LNCaP clone FGC (cell line): ENCODE results near the gene JAKMIP1.
"Not testable (repeated sequence)": the region's sequence is repeated elsewhere in the genome, so short reads cannot be mapped to it uniquely, and the experiment has no call there.

Experiments
- DNase-seq: peaks from one replicate; pipeline ENCODE4 v3.0.0-alpha.2; 2011; ENCODE audit warnings: low read depth
- H3K4me3 ChIP-seq: 2 replicates; pipeline ENCODE4 v1.5.1; 2011; ENCODE audit warnings: mild to moderate bottlenecking, low read depth, low read length, control low read depth
- CTCF ChIP-seq: IDR thresholded peaks from 2 replicates; pipeline ENCODE4 v1.5.1; 2012; ENCODE audit warnings: mild to moderate bottlenecking; ENCODE audit not compliant: control insufficient read depth, insufficient read depth; ENCODE audit errors: extremely low read depth

Gene JAKMIP1

GRCh38 chr4:5999356-5999755 lies 201.0 kb downstream of the JAKMIP1 start:
- no peak for DNase-seq
- TF ChIP-seq CTCF: no peak
- no peak overlapping the region for H3K4me3 ChIP-seq

- no peak for DNase-seq
- no peak overlapping the region for H3K4me3 ChIP-seq
- peak; percentile 91 for TF ChIP-seq CTCF
These were observed 201.9 kb downstream of the JAKMIP1 start for GRCh38 chr4:5998333-5998936.

GRCh38 chr4:5996641-5997040 lies 203.7 kb downstream of the JAKMIP1 start:
- H3K4me3 ChIP-seq: no peak overlapping the region
- no peak for TF ChIP-seq CTCF
- DNase-seq: no peak

- TF ChIP-seq CTCF: no peak
- no peak for DNase-seq
- no peak overlapping the region for H3K4me3 ChIP-seq
These were observed 204.3 kb downstream of the JAKMIP1 start for GRCh38 chr4:5995901-5996623.

GRCh38 chr4:5993876-5994811 lies 206.2 kb downstream of the JAKMIP1 start:
- no peak overlapping the region for H3K4me3 ChIP-seq
- DNase-seq: no peak
- no peak for TF ChIP-seq CTCF

GRCh38 chr4:5993346-5993745 lies 207.0 kb downstream of the JAKMIP1 start:
- not testable (repeated sequence) for DNase-seq, H3K4me3 ChIP-seq

GRCh38 chr4:5992828-5993321 lies 207.5 kb downstream of the JAKMIP1 start:
- DNase-seq: no peak
- H3K4me3 ChIP-seq: no peak overlapping the region
- TF ChIP-seq CTCF: no peak
